ENCODE measurements around the gene MAN1A1. TPM values are rescaled to one million over a fixed set of nuclear protein-coding genes. Genes with fewer than 3 reads are reported as not detected.

Gene MAN1A1
- total and polyA plus RNA-seq, 2 of the 4 experiments (the other 2 are of a cell fraction), result 5.9 to 6.4 TPM

DNA sequence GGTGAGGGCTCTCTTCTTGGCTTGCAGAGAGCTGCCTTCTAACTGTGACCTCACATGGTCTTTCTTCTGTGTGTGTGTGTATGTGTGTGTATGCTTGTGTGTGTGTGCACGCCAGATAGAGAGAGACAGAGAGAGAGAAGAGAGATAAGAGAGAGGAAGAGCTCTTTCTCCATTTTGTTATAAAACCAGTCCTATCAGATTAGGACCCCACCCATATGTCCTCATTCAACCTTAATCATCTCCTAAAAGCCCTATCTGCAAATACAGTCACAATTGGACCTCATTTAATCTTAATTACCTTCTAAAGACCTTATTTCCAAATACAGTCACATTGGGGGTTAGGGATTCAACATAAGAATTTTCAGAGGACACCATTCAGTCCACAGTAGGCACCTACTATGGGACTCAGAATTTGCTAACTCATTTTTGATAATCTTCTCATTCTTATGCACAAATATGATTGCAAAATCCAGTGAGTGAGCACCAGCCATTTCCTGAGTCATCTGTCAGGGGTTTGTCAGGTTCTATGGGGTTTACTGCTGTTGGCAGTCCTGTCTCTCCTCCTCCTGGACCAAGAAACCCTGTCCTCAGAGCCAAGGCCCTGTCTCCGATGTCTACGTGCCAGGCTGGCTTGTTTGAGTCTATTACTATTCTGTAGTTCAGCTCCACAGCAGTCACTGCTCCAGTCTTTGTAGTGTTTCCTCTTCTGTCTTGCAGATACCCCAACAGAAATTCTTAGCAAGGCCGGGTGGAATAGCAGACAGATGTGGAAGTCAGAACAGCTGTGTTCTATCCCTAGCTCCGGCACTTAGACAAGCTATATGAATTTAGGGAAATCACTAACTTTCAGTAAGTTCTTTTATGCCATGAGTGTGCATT lies 212.1 kb downstream of the MAN1A1 start:
- CTCF ChIA-PET, result interaction anchor here (0.7 to 1.7 kb wide), 2 partner anchors 8 to 920 kb away, joined by 3 to 4 read pairs; no protein-coding TSS in a partner anchor

More for the DNA sequence above, 212.1 kb downstream of the MAN1A1 start:
- intact Hi-C loops (cut with micrococcal nuclease) (no loop called here), dilution Hi-C loops (cut with HindIII; ENCODE audit: low sequenced_read_pairs, unreplicated experiment) (no loop called here), in situ Hi-C loops (cut with MboI; ENCODE audit: low sequenced_read_pairs) (no loop called here)
- no peaks in the 10 kb centered on the region for H3K27me3 ChIP-seq (ENCODE audit: control insufficient read depth, insufficient read depth, low read length)
- POLR2A ChIA-PET (ENCODE audit: unreplicated experiment), result no interaction called here
- no peaks in the 10 kb centered on the region for H3K79me1 ChIP-seq (ENCODE audit: low read depth in 1 of 2, low read length in 2 of 2)
- TF ChIP-seq RCOR1 (IDR thresholded peaks at IDR 0.05; ENCODE audit: insufficient replicate concordance, low read length), result no peak
- no peak for TF ChIP-seq NFE2L2 (IDR thresholded peaks at IDR 0.05; ENCODE audit: low read depth, low read length)
- TF ChIP-seq CEBPB (IDR thresholded peaks at IDR 0.05; ENCODE audit: low read depth, low read length), result peak; percentile 68; the same call in 1 of the 2 replicates
- no peak for TF ChIP-seq MAZ (IDR thresholded peaks at IDR 0.05; ENCODE audit: borderline replicate concordance, low read depth, low read length)
- H2BK120ac ChIP-seq (ENCODE audit: low read depth, low read length), result no peak overlapping the region
- no peak overlapping the region for H2AK5ac ChIP-seq (ENCODE audit: low read depth, low read length)
- no peak overlapping the region for H2BK5ac ChIP-seq (ENCODE audit: low read depth, low read length, poor library complexity, severe bottlenecking)
- H3K4me2 ChIP-seq (ENCODE audit: low read depth, low read length), result no peak overlapping the region
- no peaks in the 10 kb centered on the region for H3K9me3 ChIP-seq (ENCODE audit: control insufficient read depth, insufficient read depth, low read length)
- peaks cover 2% of the 10 kb centered on the region; the same call in 1 of the 2 replicates for H3K4me1 ChIP-seq (ENCODE audit: control insufficient read depth, insufficient read depth, low read length)
- no peak overlapping the region for H2AK9ac ChIP-seq (replicated peaks; ENCODE audit: low read depth, low read length, poor library complexity)
- no peak overlapping the region for H3K4me3 ChIP-seq (ENCODE audit: insufficient read depth, low read depth, low read length)
- no peak overlapping the region for H2BK15ac ChIP-seq (ENCODE audit: low read depth, low read length)
- no CpG with 5 or more reads among the region's 5 CpGs for WGBS, 2 experiments (ENCODE audit: extremely low coverage in 2 of 2, insufficient read length in 1 of 2)
- no peak overlapping the region for H4K8ac ChIP-seq (ENCODE audit: low read depth in 2 of 2, low read length in 2 of 2)
- no peaks in the 10 kb centered on the region for H3K36me3 ChIP-seq (ENCODE audit: control insufficient read depth, insufficient read depth, low read length)
- peak; percentile 21 for DNase-seq
- 0 out of 2 replicates have a peak, but pooled peaks cover 4% of the 10 kb centered on the region for H3K9me1 ChIP-seq (ENCODE audit: insufficient read depth, low read length)
- no peak overlapping the region for H4K91ac ChIP-seq (ENCODE audit: insufficient read depth, low read depth, low read length)
- BruUV-seq (replicated peaks), result no TSS peak
- H2BK20ac ChIP-seq (ENCODE audit: low read depth, low read length), result no peak overlapping the region
- no peak overlapping the region for H3K9ac ChIP-seq (ENCODE audit: low read depth, low read length)
- H3K14ac ChIP-seq (replicated peaks; ENCODE audit: low read depth, low read length), result peak overlapping the region; percentile 73; the same call in 1 of the 2 replicates
- no peak overlapping the region for H3K18ac ChIP-seq (ENCODE audit: low read depth, low read length)
- H4K20me1 ChIP-seq (ENCODE audit: insufficient read depth, low read length), result no peaks in the 10 kb centered on the region
- H3K23ac ChIP-seq (ENCODE audit: low read depth, low read length), result peak overlapping the region; percentile 42; the same call in 1 of the 2 replicates
- H3K4ac ChIP-seq (ENCODE audit: low read depth, low read length), result peak overlapping the region; percentile 46; the same call in 1 of the 2 replicates
- no peak overlapping the region for H4K5ac ChIP-seq (ENCODE audit: low read depth, low read length)
- H3K27ac ChIP-seq (ENCODE audit: insufficient read depth, low read length), result no peak overlapping the region
- no peak overlapping the region for H3K56ac ChIP-seq (ENCODE audit: extremely low read depth, insufficient read depth, low read length)
- ATAC-seq (ENCODE audit: low read depth), result peak; percentile 59
- peak overlapping the region; percentile 80 for H2AFZ ChIP-seq (replicated peaks; ENCODE audit: low read length, poor library complexity)
